PC-3 (cell line): ENCODE results near the gene VEGFD. TPM values are rescaled to one million over a fixed set of nuclear protein-coding genes. Genes with fewer than 3 reads are reported as not detected.

Experiments
- ATAC-seq: fragments of 200-7000 bp; cut with Tn5 transposase; 2 replicates; pipeline ENCODE4 v1.9.1; 2020; ENCODE audit warnings: mild to moderate bottlenecking, moderate library complexity
- BruUV-seq: library from RNA; stranded (reverse); fragments of 400-500 nt; replicated peaks from 2 replicates; lab custom pipeline; 2021; lab: Mats Ljungman, UMichigan
- CTCF ChIA-PET: fragments of 300-600 bp; sonication (Branson Sonifier 250); formaldehyde crosslinking; loops from one replicate; lab custom pipeline; 2022; ENCODE audit warnings: antibody characterized with exemption; lab: Charles Lee
- POLR2A ChIA-PET: fragments of 300-600 bp; sonication (Branson Sonifier 250); formaldehyde crosslinking; loops from one replicate; lab custom pipeline; 2022; ENCODE audit warnings: antibody characterized with exemption; ENCODE audit not compliant: unreplicated experiment; lab: Charles Lee
- DNase-seq: peaks from one replicate; pipeline ENCODE4 v3.0.0-alpha.2; 2015
- H2AFZ ChIP-seq: fragments of 300-600 bp; sonication (generic); 2 replicates; pipeline ENCODE4 v1.6.0; 2016; ENCODE audit warnings: antibody characterized with exemption, low read length
- H3F3A ChIP-seq: fragments of 300-600 bp; sonication (generic); one replicate; pipeline ENCODE4 v1.6.0; 2017; ENCODE audit warnings: antibody characterized with exemption, low read length, control low read depth, mild to moderate bottlenecking; ENCODE audit not compliant: unreplicated experiment
- H3K27ac ChIP-seq: fragments of 300-600 bp; sonication (generic); 2 replicates; pipeline ENCODE4 v1.5.1; 2016; ENCODE audit warnings: mild to moderate bottlenecking, low read length
- H3K27me3 ChIP-seq: fragments of 300-600 bp; sonication (generic); 2 replicates; pipeline ENCODE4 v1.6.1; 2016; ENCODE audit warnings: low read length, mixed read lengths
- H3K36me3 ChIP-seq: fragments of 300-600 bp; sonication (generic); 2 replicates; pipeline ENCODE4 v1.6.1; 2016; ENCODE audit warnings: low read depth, mixed run types, low read length, mixed read lengths
- H3K4me1 ChIP-seq: fragments of 300-600 bp; sonication (generic); 2 replicates; pipeline ENCODE4 v1.5.1; 2016; ENCODE audit warnings: low read length; ENCODE audit not compliant: insufficient read depth
- H3K4me2 ChIP-seq: fragments of 300-600 bp; sonication (generic); 2 replicates; pipeline ENCODE4 v1.6.0; 2016; ENCODE audit warnings: low read length
- H3K4me3 ChIP-seq: fragments of 300-600 bp; sonication (generic); 2 replicates; pipeline ENCODE4 v1.5.1; 2016; ENCODE audit warnings: mild to moderate bottlenecking, low read length, mixed read lengths
- H3K79me2 ChIP-seq: fragments of 300-600 bp; sonication (generic); 2 replicates; pipeline ENCODE4 v1.6.1; 2017; ENCODE audit warnings: low read length, mixed read lengths
- H3K9ac ChIP-seq: fragments of 300-600 bp; sonication (generic); 2 replicates; pipeline ENCODE4 v1.6.0; 2016; ENCODE audit warnings: mild to moderate bottlenecking, low read length
- H3K9me2 ChIP-seq: fragments of 300-600 bp; sonication (generic); replicated peaks from 2 replicates; pipeline ENCODE4 v1.6.1; 2016; ENCODE audit warnings: mixed run types, low read length, mixed read lengths
- H3K9me3 ChIP-seq: fragments of 300-600 bp; sonication (generic); 2 replicates; pipeline ENCODE4 v1.6.1; 2016; ENCODE audit warnings: low read length, mixed read lengths
- H4K20me1 ChIP-seq: fragments of 300-600 bp; sonication (generic); 2 replicates; pipeline ENCODE4 v1.6.1; 2016; ENCODE audit warnings: low read length, mixed read lengths
- EZH2 ChIP-seq: fragments of 300-600 bp; sonication (generic); IDR thresholded peaks from one replicate; pipeline ENCODE4 v1.6.1; 2017; ENCODE audit warnings: antibody characterized with exemption, mild to moderate bottlenecking, low read length; ENCODE audit not compliant: unreplicated experiment
- EZH2phosphoT487 ChIP-seq: fragments of 300-600 bp; sonication (generic); IDR thresholded peaks from 2 replicates; pipeline ENCODE4 v1.6.1; 2018; ENCODE audit warnings: mild to moderate bottlenecking, antibody characterized with exemption, low read length, borderline replicate concordance
- intact Hi-C: fragments of 100-400 bp; cut with micrococcal nuclease; formaldehyde crosslinking; loops from 2 replicates; pipeline ENCODE4 v1.9.0; 2023
- total RNA-seq: library from RNA; depleted of rRNA; stranded (reverse); fragments of >200 nt; gene quantifications from 2 replicates; pipeline ENCODE4 v1.2.3, GENCODE V29; 2014
- TF ChIP-seq, protein P1 (sequence below): fragments of 300-600 bp; sonication (generic); conservative IDR thresholded peaks from 2 replicates; pipeline ENCODE4 v1.5.1; 2017; ENCODE audit warnings: antibody characterized with exemption, low read depth, mild to moderate bottlenecking, low read length

VEGFD gene
- total RNA-seq, 1 experiment from 2014 or later = not detected

- DNase-seq (peak; percentile 58), ATAC-seq (no peak; the same call in 1 of the 2 replicates)
- H3K4me1 ChIP-seq = no peaks in the 10 kb centered on the region
- intact Hi-C loops = loop anchor here (1.0 to 2.0 kb wide), 2 partner anchors 49 to 168 kb away; no protein-coding TSS in a partner anchor
- H3K4me2 ChIP-seq = no peak overlapping the region
- ChIA-PET POLR2A (no interaction called here), CTCF (interaction anchor here (0.7 kb wide), 1 partner anchor 1056 kb away, joined by 3 read pairs; no protein-coding TSS in a partner anchor)
- H4K20me1 ChIP-seq = no peaks in the 10 kb centered on the region
- no peaks in the 10 kb centered on the region for H3K36me3 ChIP-seq
- H3F3A ChIP-seq = no peaks in the 10 kb centered on the region
- H3K4me3 ChIP-seq = no peak overlapping the region
- no peaks in the 10 kb centered on the region for H3K79me2 ChIP-seq
- no TSS peak for BruUV-seq
- no peaks in the 10 kb centered on the region for H3K9me3 ChIP-seq
- H3K9me2 ChIP-seq = no peaks in the 10 kb centered on the region
- no peak overlapping the region for H2AFZ ChIP-seq
- no peaks in the 10 kb centered on the region for H3K27me3 ChIP-seq
- TF ChIP-seq EZH2 = no peak
- TF ChIP-seq, protein P1, sequence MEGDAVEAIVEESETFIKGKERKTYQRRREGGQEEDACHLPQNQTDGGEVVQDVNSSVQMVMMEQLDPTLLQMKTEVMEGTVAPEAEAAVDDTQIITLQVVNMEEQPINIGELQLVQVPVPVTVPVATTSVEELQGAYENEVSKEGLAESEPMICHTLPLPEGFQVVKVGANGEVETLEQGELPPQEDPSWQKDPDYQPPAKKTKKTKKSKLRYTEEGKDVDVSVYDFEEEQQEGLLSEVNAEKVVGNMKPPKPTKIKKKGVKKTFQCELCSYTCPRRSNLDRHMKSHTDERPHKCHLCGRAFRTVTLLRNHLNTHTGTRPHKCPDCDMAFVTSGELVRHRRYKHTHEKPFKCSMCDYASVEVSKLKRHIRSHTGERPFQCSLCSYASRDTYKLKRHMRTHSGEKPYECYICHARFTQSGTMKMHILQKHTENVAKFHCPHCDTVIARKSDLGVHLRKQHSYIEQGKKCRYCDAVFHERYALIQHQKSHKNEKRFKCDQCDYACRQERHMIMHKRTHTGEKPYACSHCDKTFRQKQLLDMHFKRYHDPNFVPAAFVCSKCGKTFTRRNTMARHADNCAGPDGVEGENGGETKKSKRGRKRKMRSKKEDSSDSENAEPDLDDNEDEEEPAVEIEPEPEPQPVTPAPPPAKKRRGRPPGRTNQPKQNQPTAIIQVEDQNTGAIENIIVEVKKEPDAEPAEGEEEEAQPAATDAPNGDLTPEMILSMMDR = peak; percentile 71
- no peak overlapping the region for H3K27ac ChIP-seq
- no peak overlapping the region for H3K9ac ChIP-seq
These were observed 84.0 kb downstream of the VEGFD start for GRCh38 chrX:15299941-15300851.

GRCh38 chrX:15298780-15299179 is 85.4 kb downstream of the VEGFD start:
- ATAC-seq (no peak), DNase-seq (no peak)
- intact Hi-C loops = no loop called here
- TF ChIP-seq, protein P1 = no peak
- TF ChIP-seq EZH2phosphoT487 (no peak), EZH2 (no peak)
- no peak overlapping the region for H3K9ac ChIP-seq
- no peaks in the 10 kb centered on the region for H3K79me2 ChIP-seq
- no peaks in the 10 kb centered on the region for H3K9me3 ChIP-seq
- H4K20me1 ChIP-seq = no peaks in the 10 kb centered on the region
- no peaks in the 10 kb centered on the region for H3K9me2 ChIP-seq
- no peaks in the 10 kb centered on the region for H3F3A ChIP-seq
- H3K36me3 ChIP-seq = no peaks in the 10 kb centered on the region
- no peak overlapping the region; the same call in 1 of the 2 replicates for H2AFZ ChIP-seq
- CTCF ChIA-PET = no interaction called here
- H3K4me1 ChIP-seq = no peaks in the 10 kb centered on the region
- POLR2A ChIA-PET = no interaction called here
- no peak overlapping the region for H3K27ac ChIP-seq
- H3K27me3 ChIP-seq = no peaks in the 10 kb centered on the region
- H3K4me2 ChIP-seq = no peak overlapping the region
- no peak overlapping the region for H3K4me3 ChIP-seq
- BruUV-seq = no TSS peak

DNA sequence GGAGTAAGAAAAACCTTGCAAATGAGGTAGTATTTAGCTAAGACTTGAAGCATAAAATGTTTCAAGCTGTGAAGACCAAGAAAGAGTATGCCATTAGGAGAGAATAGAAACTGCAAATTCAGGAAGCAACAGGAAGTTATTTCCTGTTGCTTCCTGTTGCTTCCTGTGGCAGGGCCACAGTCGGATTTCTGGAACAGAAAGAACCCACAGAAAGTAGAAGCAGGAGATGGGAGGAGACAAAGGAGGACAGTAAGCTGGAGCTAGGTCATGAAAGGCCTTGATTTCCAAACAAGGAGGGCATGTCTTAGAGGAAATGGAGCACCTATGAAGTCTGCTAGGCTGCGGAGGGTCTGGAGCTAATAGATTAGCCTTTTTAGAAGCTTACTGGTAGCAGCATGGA is 86.0 kb downstream of the VEGFD start:
- no TSS peak for BruUV-seq
- Histone ChIP-seq H3K9me3 (no peaks in the 10 kb centered on the region), H3K4me3 (no peak overlapping the region), H3K9me2 (no peaks in the 10 kb centered on the region), H3K4me2 (no peak overlapping the region), H3K27me3 (no peaks in the 10 kb centered on the region), H3K4me1 (peaks cover 4% of the 10 kb centered on the region), H3K79me2 (no peaks in the 10 kb centered on the region), H3K36me3 (no peaks in the 10 kb centered on the region), H3K9ac (no peak overlapping the region), H2AFZ (peak overlapping the region; percentile 48; the same call in 1 of the 2 replicates), H3F3A (no peaks in the 10 kb centered on the region), H3K27ac (no peak overlapping the region), H4K20me1 (no peaks in the 10 kb centered on the region)
- TF ChIP-seq, protein P1 = no peak
- TF ChIP-seq EZH2phosphoT487 = no peak
- TF ChIP-seq EZH2 = no peak
- ChIA-PET CTCF (no interaction called here), POLR2A (no interaction called here)
- DNase-seq (no peak), ATAC-seq (no peak)
- intact Hi-C loops = no loop called here
